Vagina (tissue), 2 donors: ENCODE data around the gene LRRC38.

ENCODE experiments used
- POLR2A ChIP-seq, 2 donors: fragments of 450-650 bp; IDR thresholded peaks; one replicate each; pipeline ENCODE4 v1.6.1; 2017; ENCODE audit warnings: antibody characterized with exemption in 2 of 2, mild to moderate bottlenecking in 2 of 2, moderate library complexity in 2 of 2
- TF ChIP-seq, protein P1 (sequence below), 3 experiments: fragments of 450-650 bp in 2 of 3; fragments of 200-600 bp in 1 of 3; sonication (generic) in 1 of 3; IDR thresholded peaks; one replicate each; pipeline ENCODE4 v1.5.1; 2017 to 2019; ENCODE audit warnings: antibody characterized with exemption in 3 of 3, mild to moderate bottlenecking in 2 of 3, moderate library complexity in 2 of 3

DNA sequence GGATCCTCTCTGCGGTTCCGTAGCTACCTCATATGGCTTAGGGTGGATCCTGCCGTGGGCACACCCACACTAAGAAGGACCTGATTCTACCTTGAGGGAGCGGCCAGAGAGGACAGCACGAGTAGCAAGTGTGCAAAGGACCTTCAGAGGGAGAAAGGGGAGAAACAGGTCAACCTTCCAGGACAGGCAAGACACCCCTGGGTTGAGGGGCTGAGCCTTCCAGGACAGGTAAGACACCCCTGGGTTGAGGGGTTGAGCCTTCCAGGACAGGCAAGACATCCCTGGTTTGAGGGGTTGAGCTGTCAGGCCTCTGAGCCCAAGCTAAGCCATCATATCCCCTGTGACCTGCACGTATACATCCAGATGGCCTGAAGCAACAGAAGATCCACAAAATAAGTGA, 46.7 kb upstream of the LRRC38 start:
- TF ChIP-seq, protein P1, sequence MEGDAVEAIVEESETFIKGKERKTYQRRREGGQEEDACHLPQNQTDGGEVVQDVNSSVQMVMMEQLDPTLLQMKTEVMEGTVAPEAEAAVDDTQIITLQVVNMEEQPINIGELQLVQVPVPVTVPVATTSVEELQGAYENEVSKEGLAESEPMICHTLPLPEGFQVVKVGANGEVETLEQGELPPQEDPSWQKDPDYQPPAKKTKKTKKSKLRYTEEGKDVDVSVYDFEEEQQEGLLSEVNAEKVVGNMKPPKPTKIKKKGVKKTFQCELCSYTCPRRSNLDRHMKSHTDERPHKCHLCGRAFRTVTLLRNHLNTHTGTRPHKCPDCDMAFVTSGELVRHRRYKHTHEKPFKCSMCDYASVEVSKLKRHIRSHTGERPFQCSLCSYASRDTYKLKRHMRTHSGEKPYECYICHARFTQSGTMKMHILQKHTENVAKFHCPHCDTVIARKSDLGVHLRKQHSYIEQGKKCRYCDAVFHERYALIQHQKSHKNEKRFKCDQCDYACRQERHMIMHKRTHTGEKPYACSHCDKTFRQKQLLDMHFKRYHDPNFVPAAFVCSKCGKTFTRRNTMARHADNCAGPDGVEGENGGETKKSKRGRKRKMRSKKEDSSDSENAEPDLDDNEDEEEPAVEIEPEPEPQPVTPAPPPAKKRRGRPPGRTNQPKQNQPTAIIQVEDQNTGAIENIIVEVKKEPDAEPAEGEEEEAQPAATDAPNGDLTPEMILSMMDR (IDR thresholded peaks at IDR 0.05) = no peak
- TF ChIP-seq POLR2A (IDR thresholded peaks at IDR 0.05) = no peak
